ENCODE results near the gene RBM33. TPM values are rescaled to one million over a fixed set of nuclear protein-coding genes. Genes with fewer than 3 reads are reported as not detected.

Gene RBM33
- total RNA-seq, 1 experiment from 2014 or later, result 61.1 TPM

DNA sequence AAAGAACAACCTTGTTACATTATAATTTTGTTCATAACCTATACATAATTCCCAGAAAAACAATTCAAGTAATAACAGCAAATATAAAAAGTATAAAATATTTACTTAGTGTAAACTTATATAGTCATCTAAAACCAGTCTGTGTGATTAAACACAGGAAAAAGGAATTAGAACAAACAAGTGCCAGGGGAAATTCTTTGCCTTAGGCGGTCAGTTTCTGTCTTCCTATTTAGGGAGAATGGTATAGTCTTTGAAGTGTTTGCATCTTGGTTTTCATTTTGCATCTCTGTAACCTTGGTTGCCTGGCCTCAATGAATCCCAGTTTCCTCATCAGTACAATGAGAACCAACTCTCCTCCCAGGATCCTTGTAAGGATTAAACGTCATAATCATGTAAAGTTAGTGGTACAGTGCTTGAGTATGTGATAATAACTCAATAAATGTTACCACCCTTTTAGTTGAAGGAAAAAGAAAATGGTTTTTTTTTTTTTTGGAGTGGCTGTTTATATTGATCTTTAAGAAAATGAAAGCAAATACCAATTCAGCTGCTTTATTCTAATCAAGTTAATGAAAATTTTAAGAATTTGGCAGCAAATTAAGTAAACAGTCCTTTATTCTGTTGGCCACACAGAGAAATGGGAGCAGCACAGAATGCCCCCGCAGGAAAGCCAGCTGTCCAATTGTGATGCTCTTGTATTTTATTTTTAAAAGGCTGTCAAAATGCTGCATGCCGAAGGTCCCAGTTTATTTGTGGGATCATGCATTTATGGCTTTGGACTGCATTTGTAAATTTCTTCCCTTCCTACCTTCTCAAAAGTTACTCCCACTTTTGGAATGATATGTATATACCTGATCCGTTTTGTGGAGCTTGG lies 106.0 kb downstream of the RBM33 start:
- ATAC-seq, result no peak

DNA sequence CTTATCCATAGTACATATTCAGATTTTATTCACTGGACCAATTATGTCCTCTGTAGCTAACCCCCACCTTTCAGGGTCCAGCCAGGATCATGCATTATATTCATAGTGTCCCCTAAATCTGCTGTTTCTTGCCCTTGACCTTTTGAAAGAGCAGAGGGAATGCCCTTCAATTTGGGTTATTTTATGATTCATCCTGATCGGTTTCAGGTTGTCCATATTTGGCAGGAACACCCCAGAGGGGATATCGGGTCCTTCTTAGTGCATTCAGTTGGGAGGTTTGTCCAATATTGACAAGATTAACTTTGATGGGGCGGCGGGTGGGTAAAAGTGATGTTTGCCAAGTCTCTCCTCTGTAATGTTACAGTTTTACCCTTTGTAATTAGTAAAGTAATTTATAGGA lies 106.9 kb downstream of the RBM33 start:
- Histone ChIP-seq H3K27me3 (ENCODE audit: control insufficient read depth, insufficient read depth, low read length) (no peaks in the 10 kb centered on the region), H3K4me3 (ENCODE audit: low read depth in 2 of 2, low read length in 2 of 2) (no peak overlapping the region), H3K36me3 (ENCODE audit: control insufficient read depth, insufficient read depth, low read length) (peaks cover 2% of the 10 kb centered on the region), H3K9me3 (ENCODE audit: control insufficient read depth, insufficient read depth, low read depth, low read length) (no peaks in the 10 kb centered on the region), H3K4me1 (ENCODE audit: control insufficient read depth, insufficient read depth, low read length) (no peaks in the 10 kb centered on the region; the same call in 1 of the 2 replicates), H3K27ac (ENCODE audit: low read length) (no peak overlapping the region)
- in situ Hi-C loops (cut with HindIII; ENCODE audit: low pct_unique_long_range_greater_than_20kb, low sequenced_read_pairs), result no loop called here
- ATAC-seq (no peak), DNase-seq (ENCODE audit: low read depth, low spot score) (no peak)
- no TSS peak for BruUV-seq (replicated peaks)
- TF ChIP-seq, protein P1, sequence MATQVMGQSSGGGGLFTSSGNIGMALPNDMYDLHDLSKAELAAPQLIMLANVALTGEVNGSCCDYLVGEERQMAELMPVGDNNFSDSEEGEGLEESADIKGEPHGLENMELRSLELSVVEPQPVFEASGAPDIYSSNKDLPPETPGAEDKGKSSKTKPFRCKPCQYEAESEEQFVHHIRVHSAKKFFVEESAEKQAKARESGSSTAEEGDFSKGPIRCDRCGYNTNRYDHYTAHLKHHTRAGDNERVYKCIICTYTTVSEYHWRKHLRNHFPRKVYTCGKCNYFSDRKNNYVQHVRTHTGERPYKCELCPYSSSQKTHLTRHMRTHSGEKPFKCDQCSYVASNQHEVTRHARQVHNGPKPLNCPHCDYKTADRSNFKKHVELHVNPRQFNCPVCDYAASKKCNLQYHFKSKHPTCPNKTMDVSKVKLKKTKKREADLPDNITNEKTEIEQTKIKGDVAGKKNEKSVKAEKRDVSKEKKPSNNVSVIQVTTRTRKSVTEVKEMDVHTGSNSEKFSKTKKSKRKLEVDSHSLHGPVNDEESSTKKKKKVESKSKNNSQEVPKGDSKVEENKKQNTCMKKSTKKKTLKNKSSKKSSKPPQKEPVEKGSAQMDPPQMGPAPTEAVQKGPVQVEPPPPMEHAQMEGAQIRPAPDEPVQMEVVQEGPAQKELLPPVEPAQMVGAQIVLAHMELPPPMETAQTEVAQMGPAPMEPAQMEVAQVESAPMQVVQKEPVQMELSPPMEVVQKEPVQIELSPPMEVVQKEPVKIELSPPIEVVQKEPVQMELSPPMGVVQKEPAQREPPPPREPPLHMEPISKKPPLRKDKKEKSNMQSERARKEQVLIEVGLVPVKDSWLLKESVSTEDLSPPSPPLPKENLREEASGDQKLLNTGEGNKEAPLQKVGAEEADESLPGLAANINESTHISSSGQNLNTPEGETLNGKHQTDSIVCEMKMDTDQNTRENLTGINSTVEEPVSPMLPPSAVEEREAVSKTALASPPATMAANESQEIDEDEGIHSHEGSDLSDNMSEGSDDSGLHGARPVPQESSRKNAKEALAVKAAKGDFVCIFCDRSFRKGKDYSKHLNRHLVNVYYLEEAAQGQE (IDR thresholded peaks at IDR 0.05; ENCODE audit: insufficient read depth in 1 of 2, low read depth in 2 of 2, low read length in 1 of 2), result no peak
- TF ChIP-seq, protein P2, sequence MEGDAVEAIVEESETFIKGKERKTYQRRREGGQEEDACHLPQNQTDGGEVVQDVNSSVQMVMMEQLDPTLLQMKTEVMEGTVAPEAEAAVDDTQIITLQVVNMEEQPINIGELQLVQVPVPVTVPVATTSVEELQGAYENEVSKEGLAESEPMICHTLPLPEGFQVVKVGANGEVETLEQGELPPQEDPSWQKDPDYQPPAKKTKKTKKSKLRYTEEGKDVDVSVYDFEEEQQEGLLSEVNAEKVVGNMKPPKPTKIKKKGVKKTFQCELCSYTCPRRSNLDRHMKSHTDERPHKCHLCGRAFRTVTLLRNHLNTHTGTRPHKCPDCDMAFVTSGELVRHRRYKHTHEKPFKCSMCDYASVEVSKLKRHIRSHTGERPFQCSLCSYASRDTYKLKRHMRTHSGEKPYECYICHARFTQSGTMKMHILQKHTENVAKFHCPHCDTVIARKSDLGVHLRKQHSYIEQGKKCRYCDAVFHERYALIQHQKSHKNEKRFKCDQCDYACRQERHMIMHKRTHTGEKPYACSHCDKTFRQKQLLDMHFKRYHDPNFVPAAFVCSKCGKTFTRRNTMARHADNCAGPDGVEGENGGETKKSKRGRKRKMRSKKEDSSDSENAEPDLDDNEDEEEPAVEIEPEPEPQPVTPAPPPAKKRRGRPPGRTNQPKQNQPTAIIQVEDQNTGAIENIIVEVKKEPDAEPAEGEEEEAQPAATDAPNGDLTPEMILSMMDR (IDR thresholded peaks at IDR 0.05), result no peak
- TF ChIP-seq POLR2AphosphoS5 (IDR thresholded peaks at IDR 0.05; ENCODE audit: low read depth, low read length) (no peak), SIN3A (IDR thresholded peaks at IDR 0.05; ENCODE audit: borderline replicate concordance, insufficient read depth, low read depth, low read length) (no peak), TCF7L2 (IDR thresholded peaks at IDR 0.05; ENCODE audit: low read depth, low read length) (no peak)
- ChIA-PET CTCF (no interaction called here), POLR2A (no interaction called here)
- intact Hi-C loops (cut with micrococcal nuclease; ENCODE audit: unreplicated experiment), result no loop called here

More for the DNA sequence above, 106.0 kb downstream of the RBM33 start:
- intact Hi-C loops (cut with micrococcal nuclease; ENCODE audit: unreplicated experiment), result no loop called here
- in situ Hi-C loops (cut with HindIII; ENCODE audit: low pct_unique_long_range_greater_than_20kb, low sequenced_read_pairs), result no loop called here
- no peaks in the 10 kb centered on the region; the same call in 1 of the 2 replicates for H3K4me1 ChIP-seq (ENCODE audit: control insufficient read depth, insufficient read depth, low read length)
- no peak overlapping the region for H3K4me3 ChIP-seq (ENCODE audit: low read depth in 2 of 2, low read length in 2 of 2)
- POLR2A ChIA-PET, result no interaction called here
- H3K9me3 ChIP-seq (ENCODE audit: control insufficient read depth, insufficient read depth, low read depth, low read length), result no peaks in the 10 kb centered on the region
- H3K27me3 ChIP-seq (ENCODE audit: control insufficient read depth, insufficient read depth, low read length), result no peaks in the 10 kb centered on the region
- H3K27ac ChIP-seq (ENCODE audit: low read length), result no peak overlapping the region
- CTCF ChIA-PET, result no interaction called here
- TF ChIP-seq, protein P1 (IDR thresholded peaks at IDR 0.05; ENCODE audit: insufficient read depth in 1 of 2, low read depth in 2 of 2, low read length in 1 of 2), result no peak
- TF ChIP-seq, protein P2 (IDR thresholded peaks at IDR 0.05), result no peak
- TF ChIP-seq TCF7L2 (IDR thresholded peaks at IDR 0.05; ENCODE audit: low read depth, low read length), result no peak
- no peak for TF ChIP-seq POLR2AphosphoS5 (IDR thresholded peaks at IDR 0.05; ENCODE audit: low read depth, low read length)
- TF ChIP-seq SIN3A (IDR thresholded peaks at IDR 0.05; ENCODE audit: borderline replicate concordance, insufficient read depth, low read depth, low read length), result no peak
- no peak for DNase-seq (ENCODE audit: low read depth, low spot score)
- H3K36me3 ChIP-seq (ENCODE audit: control insufficient read depth, insufficient read depth, low read length), result peaks cover 7% of the 10 kb centered on the region
- BruUV-seq (replicated peaks), result no TSS peak
